Right cardiac atrium (tissue), 5 donors: ENCODE measurements around the gene RABAC1. TPM values are rescaled to one million over a fixed set of nuclear protein-coding genes. Genes with fewer than 3 reads are reported as not detected.

Experiments used
- polyA plus RNA-seq: library from polyadenylated mRNA; stranded (reverse); fragments of 200-250 nt; gene quantifications from one replicate; pipeline ENCODE4 v1.2.3, GENCODE V29; 2013
- total RNA-seq, 4 donors: library from RNA; stranded (reverse); fragmentation: NEBNext Ultra II Directional; extraction: Animal tissue kit (Norgen Biotek cat#: 25700); gene quantifications; one replicate each; pipeline ENCODE4 v1.2.1, GENCODE V29; 2021
- donor health status: healthy with polysubstance abuse.
- donor health status: DM: no; HTN: yes; CAD: no.
- donor health status: DM: no; HTN: no; CAD: no.
- donor health status: DM: no; HTN: yes; CAD: no; lungs with severe emphysema.
- donor health status: DM: yes; HTN: yes; CAD: no.

Gene RABAC1
- total and polyA plus RNA-seq, 5 donors: 79.6 to 140 (median 94.4) TPM

Other genes with a start within 250 kb of the RABAC1 start
- gene CEACAM6, start 203.8 kb downstream of the RABAC1 start, total RNA-seq: under 1 TPM in 1 of 4 donors, not detected in 3; 0.36 TPM
- not detected for gene CEACAM6, start 203.8 kb downstream of the RABAC1 start, polyA plus RNA-seq
- gene CEACAM3, start 162.7 kb downstream of the RABAC1 start, total RNA-seq: under 1 TPM in 2 of 4 donors, not detected in 2; 0.29 to 0.59 TPM
- 0.07 TPM for gene CEACAM3, start 162.7 kb downstream of the RABAC1 start, polyA plus RNA-seq
- not detected for gene LYPD4, start 114.6 kb downstream of the RABAC1 start, total RNA-seq
- gene LYPD4, start 114.6 kb downstream of the RABAC1 start, polyA plus RNA-seq: not detected
- gene DMRTC2, start 114.3 kb downstream of the RABAC1 start, total RNA-seq: not detected
- not detected for gene DMRTC2, start 114.3 kb downstream of the RABAC1 start, polyA plus RNA-seq
- 100 to 1,000 TPM; 625 to 784 (median 741) TPM for gene RPS19, start 99.1 kb downstream of the RABAC1 start, total RNA-seq
- 863 TPM for gene RPS19, start 99.1 kb downstream of the RABAC1 start, polyA plus RNA-seq
- gene CD79A, start 82.0 kb downstream of the RABAC1 start, total RNA-seq: under 1 TPM in 2 of 4 donors, not detected in 2; 0.37 to 0.58 TPM
- 0.09 TPM for gene CD79A, start 82.0 kb downstream of the RABAC1 start, polyA plus RNA-seq
- 10 to 100 TPM; 39.7 to 43.9 (median 40.8) TPM for gene ARHGEF1, start 76.1 kb downstream of the RABAC1 start, total RNA-seq
- 42.8 TPM for gene ARHGEF1, start 76.1 kb downstream of the RABAC1 start, polyA plus RNA-seq
- gene ERFL, start 30.9 kb downstream of the RABAC1 start, total RNA-seq: under 1 TPM in 1 of 4 donors, not detected in 3; 0.20 TPM
- 0.02 TPM for gene ERFL, start 30.9 kb downstream of the RABAC1 start, polyA plus RNA-seq
- gene ATP1A3, start 34.9 kb upstream of the RABAC1 start, total RNA-seq: 100 to 1,000 TPM; 194 to 295 (median 234) TPM
- gene ATP1A3, start 34.9 kb upstream of the RABAC1 start, polyA plus RNA-seq: 104 TPM
- gene GRIK5, start 110.9 kb upstream of the RABAC1 start, total RNA-seq: 10 to 100 TPM; 12.5 to 18.3 (median 14.6) TPM
- 8.9 TPM for gene GRIK5, start 110.9 kb upstream of the RABAC1 start, polyA plus RNA-seq
- 1 to 10 TPM; 8.4 to 9.3 (median 8.5) TPM for gene ZNF574, start 116.8 kb upstream of the RABAC1 start, total RNA-seq
- 5.2 TPM for gene ZNF574, start 116.8 kb upstream of the RABAC1 start, polyA plus RNA-seq
- 1 to 10 TPM; 1.4 to 1.6 (median 1.6) TPM for gene POU2F2, start 173.1 kb upstream of the RABAC1 start, total RNA-seq
- gene POU2F2, start 173.1 kb upstream of the RABAC1 start, polyA plus RNA-seq: 0.77 TPM